Measurements from ENCODE around the gene MISP.

Gene MISP

DNA sequence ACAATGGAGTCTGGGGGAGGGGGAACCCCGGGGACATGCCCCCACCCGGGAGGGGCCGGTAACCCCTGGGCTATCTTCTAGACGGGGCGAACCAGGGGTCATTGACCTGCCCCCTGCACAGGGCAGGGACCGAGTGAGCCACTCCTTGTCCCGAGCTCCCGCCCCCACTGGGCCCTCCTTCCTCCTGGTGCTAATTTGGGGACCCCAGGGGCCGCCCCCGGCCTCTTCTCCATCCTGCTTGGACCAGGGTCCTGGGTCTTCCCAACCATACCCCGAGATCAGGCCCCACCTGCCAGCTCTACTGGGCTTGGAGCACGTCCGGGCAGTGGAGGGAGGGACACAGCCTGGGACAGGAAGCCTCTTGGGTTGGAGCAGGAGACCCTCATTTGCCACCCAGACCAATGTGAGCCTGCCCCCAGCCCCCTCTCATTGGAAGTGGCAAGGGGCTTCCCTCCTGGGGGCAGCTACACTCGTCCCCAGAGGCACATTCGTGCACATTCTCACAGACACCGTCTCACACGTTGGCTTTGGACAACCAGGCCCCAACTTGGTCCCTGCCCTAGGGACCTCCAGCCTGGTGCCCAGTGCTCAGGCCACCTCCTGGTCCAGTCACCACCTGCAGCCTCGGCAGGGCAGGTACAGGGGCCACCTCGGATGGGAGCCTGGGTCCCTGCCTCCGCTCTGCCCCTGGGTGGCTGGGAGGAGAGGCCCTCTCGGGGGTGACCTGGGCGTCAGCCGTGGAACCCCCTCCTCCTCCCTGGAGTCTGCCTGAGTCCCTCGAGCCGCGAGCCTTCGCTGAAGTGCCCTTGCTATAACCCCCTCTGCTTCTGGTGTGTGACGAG, 3.3 kb upstream of the MISP start:
- DNase-seq = no peak

DNA sequence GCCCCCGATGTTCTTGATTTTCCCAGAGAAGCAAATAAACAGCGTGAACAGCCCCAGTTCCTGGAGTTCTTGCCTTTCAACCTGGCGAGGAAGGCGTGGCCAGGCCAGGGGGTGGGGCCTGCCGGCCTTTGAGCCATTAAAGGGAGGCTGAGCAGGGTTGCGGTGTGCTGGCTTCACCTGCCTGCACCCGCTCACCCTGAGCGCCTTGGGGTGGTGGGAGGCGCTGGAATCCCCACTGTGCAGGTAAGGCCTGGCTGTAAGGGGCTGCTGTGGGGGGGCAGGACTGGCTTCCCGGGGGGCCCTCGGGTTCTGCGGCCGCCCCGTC, 2.7 kb upstream of the MISP start:
- DNase-seq = no peak

DNA sequence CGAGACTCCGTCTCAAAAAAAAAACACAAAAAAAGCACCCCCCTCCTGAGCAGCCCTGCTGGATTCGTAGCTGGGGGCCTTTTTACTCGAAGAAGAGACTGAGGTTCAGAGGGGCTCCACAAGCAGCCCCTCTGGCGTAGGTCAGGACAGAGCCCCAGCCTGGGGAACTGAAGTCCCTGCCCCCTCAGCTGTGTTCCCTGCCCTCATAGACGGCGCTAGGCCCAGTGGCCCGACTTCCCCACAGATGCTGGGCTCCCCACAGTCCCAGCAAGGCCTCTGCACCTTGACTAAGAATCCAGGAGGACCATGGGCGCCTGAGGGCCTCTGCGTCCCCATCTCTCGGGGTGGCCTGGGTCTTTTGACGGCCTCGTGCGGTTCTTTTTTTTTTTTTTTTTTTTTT, 1.1 kb upstream of the MISP start:
- DNase-seq = no peak

DNA sequence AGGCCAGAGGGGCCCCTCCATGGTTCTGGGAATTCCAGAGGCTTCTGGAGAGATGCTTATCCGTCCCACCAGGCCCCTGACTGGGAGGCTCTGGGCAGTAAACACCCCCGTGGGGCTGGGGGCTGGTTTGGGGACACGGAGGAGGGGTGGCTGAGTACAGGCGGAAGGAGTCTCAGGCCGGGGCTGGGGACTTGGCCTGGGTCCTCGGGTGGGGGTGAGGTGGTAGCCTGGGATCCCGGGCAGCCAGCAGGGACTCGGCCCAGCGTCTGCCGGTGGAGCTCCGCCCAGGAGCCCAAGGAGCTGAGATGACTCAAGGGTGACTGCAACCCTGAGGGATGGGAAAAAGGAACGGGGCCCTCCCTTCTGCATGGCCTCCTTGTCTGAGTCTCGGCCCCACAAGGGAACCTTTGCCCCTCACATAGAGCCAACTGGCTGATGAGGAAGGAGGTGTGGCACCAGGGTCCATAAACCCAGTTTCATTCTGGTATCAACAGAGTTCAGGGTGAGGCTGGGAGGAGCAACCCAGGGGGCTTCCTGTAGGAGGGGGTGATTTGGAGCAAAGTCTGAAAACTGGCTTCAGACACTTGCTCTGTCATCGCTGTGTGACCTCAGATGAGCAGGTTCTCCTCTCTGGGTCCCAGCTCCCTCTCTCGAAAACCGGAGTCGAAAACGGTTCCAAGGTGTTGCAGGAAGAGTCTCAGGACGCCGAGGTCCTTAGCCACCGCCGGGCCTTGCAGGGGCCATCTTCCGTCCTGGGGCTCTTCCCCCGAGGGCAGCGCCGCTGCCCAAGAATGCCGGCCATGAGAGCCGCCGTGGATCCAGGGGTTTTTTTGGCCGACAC, 809 bp downstream of the MISP start:
- DNase-seq = no peak

DNA sequence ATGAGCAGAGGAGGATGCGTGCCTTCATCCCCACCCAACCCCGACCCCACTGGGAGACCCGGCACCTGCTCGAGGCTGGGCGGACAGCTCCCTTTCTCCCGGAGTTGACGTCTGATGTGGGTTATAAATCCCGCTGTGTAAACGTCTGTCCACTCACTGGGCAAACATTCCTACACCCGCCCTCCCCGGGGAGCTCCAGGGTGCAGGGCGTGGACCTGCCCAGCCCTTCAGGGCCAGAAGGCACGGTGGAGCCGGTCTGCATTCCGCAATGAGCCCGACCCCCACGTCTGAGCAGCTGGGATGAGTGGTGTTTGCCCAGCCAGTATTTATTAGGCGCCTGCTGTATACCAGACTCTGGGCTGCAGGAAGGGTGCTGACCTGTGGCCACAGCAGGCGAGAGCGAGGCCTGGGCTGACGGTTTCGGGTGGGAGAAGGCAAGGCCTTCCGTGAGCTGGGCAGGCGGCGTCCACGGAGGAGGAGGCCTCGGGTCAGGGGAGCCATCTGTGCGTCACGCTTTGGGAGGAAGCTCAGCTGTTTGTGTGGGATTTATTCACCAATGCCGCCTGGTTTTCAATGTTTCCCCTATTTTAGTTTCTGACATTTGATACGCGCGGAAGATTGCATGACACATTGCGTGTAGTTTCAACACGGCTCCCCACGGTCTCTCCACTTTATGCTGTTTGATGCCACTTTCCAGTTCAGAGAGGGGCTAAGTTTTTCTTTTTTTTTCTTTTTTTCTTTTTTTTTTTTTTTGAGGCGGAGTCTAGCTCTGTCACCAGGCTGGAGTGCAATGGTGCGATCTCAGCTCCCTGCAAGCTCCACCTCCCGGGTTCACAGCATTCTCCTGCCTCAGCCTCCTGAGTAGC, 2.0 kb downstream of the MISP start:
- DNase-seq = no peak

DNA sequence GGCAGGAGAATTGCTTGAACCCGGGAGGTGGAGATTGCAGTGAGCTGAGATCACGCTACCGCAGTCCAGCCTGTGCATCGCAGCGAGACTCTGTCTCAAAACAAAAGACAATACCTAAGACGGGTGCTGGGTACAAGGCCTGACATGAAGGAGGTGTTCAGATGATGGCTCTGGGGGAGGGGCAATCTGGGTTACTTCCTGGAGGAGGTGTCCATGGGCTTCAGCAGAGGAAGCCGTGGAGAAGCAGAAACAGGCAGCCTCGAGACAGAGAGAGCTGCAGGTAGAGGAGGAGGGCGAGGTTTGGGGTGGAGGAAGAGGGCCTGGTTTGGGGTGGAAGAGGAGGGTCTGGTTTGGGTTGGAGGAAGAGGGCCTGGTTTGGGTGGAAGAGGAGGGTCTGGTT, 3.6 kb downstream of the MISP start:
- DNase-seq = no peak

DNA sequence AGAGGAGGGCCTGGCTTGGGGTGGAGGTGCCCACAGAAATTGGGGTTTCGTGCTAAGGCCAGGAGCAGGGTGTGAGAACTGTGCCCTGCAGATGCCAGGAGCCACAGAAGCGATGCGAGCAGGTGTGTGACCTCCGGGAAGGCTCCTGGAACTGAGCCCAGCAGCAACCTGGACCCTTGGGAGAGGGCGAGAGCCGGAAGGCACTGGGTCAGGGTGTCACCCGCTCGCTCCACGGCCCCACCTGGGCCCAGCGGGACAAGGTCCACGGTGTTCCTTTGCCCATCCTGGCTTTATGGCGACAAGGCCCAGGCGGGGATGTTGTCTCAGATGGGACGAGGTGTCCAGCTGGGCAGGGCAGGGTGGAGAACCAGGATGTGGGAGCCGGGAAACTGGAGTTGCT, 4.2 kb downstream of the MISP start:
- DNase-seq = no peak

DNA sequence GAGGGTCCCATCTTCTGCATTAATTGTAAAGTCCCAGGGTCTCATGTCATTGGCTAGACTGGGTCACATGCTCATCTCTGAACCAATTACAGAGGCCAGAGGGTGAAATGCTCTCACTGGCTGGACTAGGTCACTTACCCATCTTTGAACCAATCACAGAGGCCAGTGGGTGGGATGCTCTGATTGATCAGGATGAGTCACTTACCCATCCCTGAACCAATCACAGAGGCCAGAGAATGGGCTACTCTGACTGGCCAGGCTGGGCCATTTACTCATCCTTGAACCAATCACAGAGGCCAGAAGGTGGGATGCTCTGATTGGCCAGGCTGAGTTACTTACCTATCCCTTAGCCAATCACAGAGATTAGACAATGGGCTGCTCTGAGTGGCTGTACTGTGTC, 5.3 kb downstream of the MISP start:
- no peak for DNase-seq

DNA sequence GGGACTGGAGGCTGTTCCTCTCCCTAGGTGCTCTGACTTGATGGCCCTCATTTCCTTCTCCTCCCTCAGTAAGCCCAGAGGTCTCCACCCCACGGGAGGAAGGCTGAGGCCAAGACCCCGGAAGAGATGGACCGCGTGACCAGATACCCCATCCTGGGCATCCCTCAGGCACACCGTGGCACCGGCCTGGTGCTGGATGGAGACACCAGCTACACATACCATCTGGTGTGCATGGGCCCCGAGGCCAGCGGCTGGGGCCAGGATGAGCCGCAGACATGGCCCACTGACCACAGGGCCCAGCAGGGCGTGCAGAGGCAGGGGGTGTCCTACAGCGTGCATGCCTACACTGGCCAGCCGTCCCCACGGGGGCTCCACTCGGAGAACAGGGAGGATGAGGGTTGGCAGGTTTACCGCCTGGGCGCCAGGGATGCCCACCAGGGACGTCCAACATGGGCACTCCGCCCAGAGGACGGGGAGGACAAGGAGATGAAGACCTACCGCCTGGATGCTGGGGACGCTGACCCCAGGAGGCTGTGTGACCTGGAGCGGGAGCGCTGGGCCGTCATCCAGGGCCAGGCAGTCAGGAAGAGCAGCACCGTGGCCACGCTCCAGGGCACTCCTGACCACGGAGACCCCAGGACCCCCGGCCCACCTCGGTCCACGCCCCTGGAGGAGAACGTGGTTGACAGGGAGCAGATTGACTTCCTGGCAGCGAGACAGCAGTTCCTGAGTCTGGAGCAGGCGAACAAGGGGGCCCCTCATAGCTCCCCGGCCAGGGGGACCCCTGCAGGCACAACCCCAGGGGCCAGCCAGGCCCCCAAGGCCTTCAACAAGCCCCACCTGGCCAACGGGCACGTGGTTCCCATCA, 6.1 kb downstream of the MISP start:
- no peak for DNase-seq

DNA sequence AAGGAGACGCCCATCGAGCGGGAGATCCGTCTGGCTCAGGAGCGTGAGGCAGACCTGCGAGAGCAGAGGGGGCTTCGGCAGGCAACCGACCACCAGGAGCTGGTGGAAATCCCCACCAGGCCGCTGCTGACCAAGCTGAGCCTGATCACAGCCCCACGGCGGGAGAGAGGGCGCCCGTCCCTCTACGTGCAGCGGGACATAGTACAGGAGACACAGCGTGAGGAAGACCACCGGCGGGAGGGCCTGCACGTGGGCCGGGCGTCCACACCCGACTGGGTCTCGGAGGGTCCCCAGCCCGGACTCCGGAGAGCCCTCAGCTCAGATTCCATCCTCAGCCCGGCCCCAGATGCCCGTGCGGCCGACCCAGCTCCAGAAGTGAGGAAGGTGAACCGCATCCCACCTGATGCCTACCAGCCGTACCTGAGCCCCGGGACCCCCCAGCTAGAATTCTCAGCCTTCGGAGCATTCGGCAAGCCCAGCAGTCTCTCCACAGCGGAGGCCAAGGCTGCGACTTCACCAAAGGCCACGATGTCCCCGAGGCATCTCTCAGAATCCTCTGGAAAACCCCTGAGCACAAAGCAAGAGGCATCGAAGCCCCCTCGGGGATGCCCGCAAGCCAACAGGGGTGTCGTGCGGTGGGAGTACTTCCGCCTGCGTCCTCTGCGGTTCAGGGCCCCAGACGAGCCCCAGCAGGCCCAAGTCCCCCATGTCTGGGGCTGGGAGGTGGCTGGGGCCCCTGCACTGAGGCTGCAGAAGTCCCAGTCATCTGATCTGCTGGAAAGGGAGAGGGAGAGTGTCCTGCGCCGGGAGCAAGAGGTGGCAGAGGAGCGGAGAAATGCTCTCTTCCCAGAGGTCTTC, 7.1 kb downstream of the MISP start:
- no peak for DNase-seq

DNA sequence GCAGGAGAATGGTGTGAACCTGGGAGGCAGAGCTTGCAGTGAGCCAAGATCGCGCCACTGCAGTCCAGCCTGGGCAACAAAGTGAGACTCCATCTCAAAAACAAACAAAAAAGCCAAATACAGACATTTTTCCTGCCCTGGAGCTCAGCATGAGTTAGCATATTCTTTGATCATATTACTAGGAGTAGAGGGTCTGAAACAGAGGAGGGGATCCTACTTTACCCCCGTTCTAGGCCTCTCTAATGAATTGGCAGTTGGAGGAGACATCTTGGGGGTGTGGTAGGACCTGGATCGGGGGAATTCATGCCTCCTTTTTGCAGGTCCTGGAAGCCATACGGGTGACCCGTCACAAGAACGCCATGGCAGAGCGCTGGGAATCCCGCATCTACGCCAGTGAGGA, 12.3 kb downstream of the MISP start:
- DNase-seq = no peak

DNA sequence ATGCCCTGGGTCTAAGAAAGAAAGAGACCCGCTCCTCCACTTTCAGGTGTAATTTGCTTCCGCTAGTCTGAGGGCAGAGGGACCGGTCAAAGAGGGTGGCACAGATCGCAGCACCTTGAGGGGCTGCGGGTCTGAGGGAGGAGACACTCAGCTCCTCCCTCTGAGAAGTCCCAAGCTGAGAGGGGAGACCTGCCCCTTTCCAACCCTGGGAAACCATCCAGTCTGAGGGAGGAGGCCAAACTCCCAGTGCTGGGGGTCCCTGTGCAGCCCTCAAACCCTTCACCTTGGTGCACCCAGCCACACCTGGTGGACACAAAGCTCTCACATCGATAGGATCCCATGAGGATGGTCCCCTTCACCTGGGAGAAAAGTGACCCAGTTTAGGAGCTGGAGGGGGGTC, 13.0 kb downstream of the MISP start:
- no peak for DNase-seq

DNA sequence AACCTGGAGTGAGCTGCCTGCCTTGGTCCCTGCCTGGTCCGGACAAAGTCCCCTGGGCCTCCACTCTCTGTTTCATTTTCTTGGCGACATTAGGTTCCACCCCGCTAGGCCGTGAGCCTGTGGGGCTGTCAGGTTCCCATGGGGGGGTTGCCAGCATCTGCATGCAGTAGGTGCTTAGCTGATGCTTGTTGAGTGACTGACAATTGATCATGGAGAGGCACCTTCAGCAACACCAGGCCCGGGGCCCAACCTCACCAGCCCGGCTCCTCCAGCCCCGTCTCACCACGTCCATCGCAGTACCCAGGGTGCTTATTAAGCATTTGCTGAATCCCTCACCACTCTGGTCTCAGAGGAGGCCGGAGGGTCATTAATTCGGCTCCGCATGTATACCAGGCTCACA, 13.4 kb downstream of the MISP start:
- no peak for DNase-seq

DNA sequence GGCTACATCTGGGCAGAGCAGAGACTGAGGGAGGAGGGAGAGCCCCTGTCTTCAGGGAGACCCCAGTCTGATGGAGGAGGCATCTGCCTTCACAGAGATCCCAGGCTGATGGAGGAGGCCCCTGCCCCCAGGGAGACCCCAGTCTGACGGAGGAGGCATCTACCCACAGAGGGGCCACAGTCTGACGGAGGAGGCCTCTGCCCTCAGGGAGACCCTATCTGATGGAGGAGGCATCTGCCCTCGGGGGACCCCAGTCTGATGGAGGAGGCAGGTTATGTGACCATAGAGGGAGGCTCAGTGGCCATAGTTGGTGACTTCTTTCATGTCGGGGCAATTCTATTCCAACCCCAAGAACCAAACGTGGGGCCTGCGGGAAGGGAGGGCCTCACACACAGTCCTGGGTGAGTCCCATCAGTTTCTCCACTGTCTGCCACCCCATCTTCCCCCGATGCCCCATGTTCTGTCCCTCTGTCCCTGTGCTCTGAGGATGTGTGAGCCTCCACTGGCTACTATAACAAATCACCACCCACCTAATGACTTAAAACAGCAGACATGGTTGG, 14.3 kb downstream of the MISP start:
- no peak for DNase-seq

DNA sequence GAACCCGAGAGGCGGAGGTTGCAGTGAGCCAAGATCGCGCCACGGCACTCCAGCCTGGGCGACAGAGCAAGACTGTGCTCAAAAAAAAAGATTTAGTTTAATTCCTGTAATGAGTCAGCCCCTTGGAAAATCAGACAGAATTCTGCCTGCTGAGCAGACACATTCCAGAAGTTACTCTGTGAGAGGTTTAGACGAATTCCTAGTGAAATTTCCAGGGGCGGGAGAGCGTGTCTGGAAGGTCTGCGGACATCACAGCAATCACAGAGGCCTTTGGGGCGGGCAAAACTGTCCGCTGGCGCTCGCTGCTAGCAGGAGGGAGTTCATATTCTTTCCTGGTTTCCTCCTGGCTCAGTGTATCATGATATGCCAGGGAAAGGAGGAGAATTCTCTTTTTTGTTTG, 17.5 kb downstream of the MISP start:
- no peak for DNase-seq

DNA sequence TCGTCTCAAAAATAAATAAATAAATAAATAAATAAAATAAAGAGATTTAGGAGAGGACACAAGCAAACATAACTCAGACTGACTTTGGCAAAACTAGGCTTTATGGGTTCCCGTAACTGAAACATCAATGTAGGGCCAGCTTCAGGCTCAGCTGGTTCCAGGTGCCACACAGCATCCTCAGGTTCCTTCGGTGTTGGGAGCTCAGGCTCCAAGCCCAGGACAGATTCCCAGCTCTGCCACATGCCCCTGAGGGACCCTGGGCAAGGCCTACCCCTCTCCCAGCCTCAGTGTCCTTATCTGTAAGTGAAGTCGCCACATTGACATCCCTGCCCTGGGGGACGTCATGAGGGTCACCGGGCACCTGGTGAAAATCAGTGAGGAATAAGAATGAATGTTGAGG, 18.7 kb downstream of the MISP start:
- no peak for DNase-seq

DNA sequence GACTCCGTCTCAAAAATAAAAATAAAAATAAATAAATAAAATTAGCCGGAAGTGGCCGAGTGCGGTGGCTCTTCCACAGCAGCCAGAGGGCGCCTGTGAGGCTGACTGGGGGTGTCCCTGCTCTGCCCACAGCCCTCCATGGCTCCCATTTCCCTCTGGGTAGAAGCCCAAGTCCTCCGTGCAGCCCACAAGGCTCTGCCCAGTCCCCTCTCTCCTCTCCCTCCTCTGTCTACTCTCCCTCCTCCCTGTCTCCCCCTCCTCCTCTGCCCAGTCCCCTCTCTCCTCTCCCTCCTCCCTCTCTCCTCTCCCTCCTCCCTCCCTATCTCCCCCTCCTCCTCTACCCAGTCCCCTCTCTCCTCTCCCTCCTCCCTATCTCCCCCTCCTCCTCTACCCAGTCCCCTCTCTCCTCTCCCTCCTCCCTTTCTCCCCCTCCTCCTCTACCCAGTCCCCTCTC, 20.4 kb downstream of the MISP start:
- no peak for DNase-seq

DNA sequence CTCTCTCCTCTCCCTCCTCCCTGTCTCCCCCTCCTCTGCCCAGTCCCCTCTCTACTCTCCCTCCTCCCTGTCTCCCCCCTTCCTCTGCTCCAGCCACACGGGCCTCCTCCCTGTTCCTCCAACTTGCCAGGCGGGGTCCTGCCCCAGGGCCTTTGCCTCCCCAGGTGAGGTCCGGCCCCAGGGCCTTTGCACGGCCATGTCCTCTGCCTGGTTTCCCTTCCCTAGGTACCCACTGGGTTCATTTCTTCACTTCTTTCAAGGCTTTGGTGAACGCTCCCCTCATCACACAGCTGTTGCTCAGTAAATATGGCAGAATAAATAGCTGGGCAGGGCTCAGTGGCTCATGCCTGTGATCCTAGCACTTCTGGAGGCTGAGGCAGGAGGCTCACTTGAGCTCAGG, 21.2 kb downstream of the MISP start:
- no peak for DNase-seq

DNA sequence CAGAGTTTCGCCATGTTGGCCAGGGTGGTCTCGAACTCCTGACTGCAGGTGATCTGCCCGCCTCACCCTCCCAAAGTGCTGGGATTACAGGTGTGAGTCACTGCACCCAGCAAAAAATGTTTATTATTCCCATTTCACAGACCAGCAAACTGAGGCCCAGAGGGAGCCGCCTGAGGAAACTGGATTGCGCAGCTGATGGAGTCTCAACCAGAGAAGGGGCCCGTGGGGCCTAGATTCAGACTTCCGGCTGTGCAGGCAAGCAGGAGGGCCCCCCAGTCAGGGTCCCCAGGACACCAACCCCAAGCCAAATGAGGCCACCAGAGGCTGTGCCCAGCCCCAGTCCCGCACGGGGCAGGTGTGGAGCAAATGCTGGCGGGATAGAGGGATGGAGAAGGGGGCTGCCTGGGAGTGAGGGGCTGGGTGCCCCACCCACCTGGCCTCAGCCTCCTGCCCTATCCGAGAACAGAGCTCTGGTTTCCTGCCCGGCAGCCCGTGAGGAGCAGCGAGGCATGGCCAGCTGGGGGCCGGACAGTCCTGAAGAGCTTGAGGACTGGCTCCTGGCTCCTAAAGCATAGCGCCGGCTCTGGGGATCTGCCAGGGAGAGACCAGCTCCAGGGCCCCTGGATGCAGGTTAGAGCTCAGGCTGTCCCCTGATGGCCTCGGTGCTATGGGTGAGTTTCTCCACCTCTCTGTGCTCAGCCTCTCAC, 22.0 kb downstream of the MISP start:
- DNase-seq = no peak

DNA sequence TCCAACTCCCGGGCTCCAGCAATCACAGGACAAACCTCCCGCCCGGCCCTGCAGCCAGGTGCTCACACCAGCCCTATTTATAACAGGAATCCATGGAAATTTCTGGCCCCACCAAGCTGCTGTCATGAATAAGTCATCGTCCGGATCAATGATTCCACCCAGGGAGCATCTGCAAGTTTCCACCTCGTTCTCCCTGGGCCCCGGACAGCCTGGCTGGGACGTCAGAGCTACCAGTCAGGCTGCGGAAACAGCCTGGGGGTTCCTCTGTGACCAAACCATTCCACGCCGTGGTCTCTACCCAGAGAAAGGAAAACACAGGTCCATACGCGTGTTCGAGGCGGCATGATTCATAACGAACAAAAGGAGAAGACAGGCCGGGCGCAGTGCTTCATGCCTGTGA, 25.6 kb downstream of the MISP start:
- DNase-seq = no peak

Measured in DMS 273 treated with DMSO at 0.1 percent for 48 hours (cell line).